Endothelial cell of umbilical vein (primary cell): ENCODE data around the gene SIRT2. TPM values are rescaled to one million over a fixed set of nuclear protein-coding genes. Genes with fewer than 3 reads are reported as not detected.

Experiments
- BruUV-seq: library from RNA; stranded (reverse); fragments of 400-500 nt; replicated peaks from 2 replicates; lab custom pipeline; 2021; lab: Mats Ljungman, UMichigan
- CTCF ChIA-PET: fragments of 300-600, 350-600 bp; sonication (Branson Sonifier 250); formaldehyde crosslinking; loops from one replicate; lab custom pipeline; 2021; ENCODE audit warnings: antibody characterized with exemption, inconsistent platforms; lab: Charles Lee
- POLR2A ChIA-PET: fragments of 300-600, 350-600 bp; sonication (Branson Sonifier 250); formaldehyde crosslinking; loops from one replicate; lab custom pipeline; 2021; ENCODE audit warnings: antibody characterized with exemption, inconsistent platforms; lab: Charles Lee
- DNase-seq: peaks from one replicate; pipeline ENCODE4 v3.0.0-alpha.2; 2011; ENCODE audit warnings: low read depth, low spot score
- FAIRE-seq: peaks from 2 replicates; lab custom pipeline; 2011; peaks lifted over from hg19 to GRCh38; lab: Jason Lieb, UNC
- H2AFZ ChIP-seq: 2 replicates; pipeline ENCODE4 v1.6.0; 2012; ENCODE audit warnings: low read depth, low read length, control low read depth, inconsistent platforms
- H3K27ac ChIP-seq: 2 replicates; pipeline ENCODE4 v1.5.1; 2011; ENCODE audit warnings: low read depth, mild to moderate bottlenecking, control low read depth, low read length, moderate library complexity; ENCODE audit not compliant: insufficient read depth
- H3K27me3 ChIP-seq, 2 experiments: 2 replicates each; pipeline versions ENCODE4 v1.6.0 to v1.6.1; 2011; ENCODE audit warnings: low read length in 2 of 2, mixed read lengths in 1 of 2; ENCODE audit not compliant: control insufficient read depth in 2 of 2, insufficient read depth in 2 of 2
- H3K36me3 ChIP-seq, 2 experiments: 2 replicates in 1 of 2; 3 replicates in 1 of 2; pipeline ENCODE4 v1.5.1; 2011; ENCODE audit warnings: low read length in 2 of 2, mild to moderate bottlenecking in 1 of 2, moderate library complexity in 1 of 2; ENCODE audit not compliant: control insufficient read depth in 2 of 2, insufficient read depth in 2 of 2; ENCODE audit errors: extremely low read depth in 1 of 2
- H3K4me1 ChIP-seq: 3 replicates; pipeline ENCODE4 v1.5.1; 2011; ENCODE audit warnings: mild to moderate bottlenecking, low read length; ENCODE audit not compliant: control insufficient read depth, insufficient read depth; ENCODE audit errors: extremely low read depth
- H3K4me2 ChIP-seq: 2 replicates; pipeline ENCODE4 v1.6.1; 2011; ENCODE audit warnings: low read length, control low read depth, mixed read lengths; ENCODE audit not compliant: insufficient read depth
- H3K4me3 ChIP-seq, 3 experiments: fragments of 200-600 bp in 1 of 3; sonication (generic), shearing (Covaris generic) in 1 of 3; replicated peaks in 1 of 3; 2 replicates each; pipeline ENCODE4 v1.5.1; 2011 to 2016; ENCODE audit warnings: control low read depth in 3 of 3, low read length in 3 of 3, mild to moderate bottlenecking in 2 of 3, inconsistent platforms in 1 of 3, low read depth in 1 of 3, moderate library complexity in 1 of 3; ENCODE audit not compliant: insufficient read depth in 1 of 3
- H3K79me2 ChIP-seq: 2 replicates; pipeline ENCODE4 v1.6.0; 2012; ENCODE audit warnings: low read length, inconsistent platforms; ENCODE audit not compliant: control insufficient read depth, insufficient read depth
- H3K9ac ChIP-seq: replicated peaks from 2 replicates; pipeline ENCODE3; 2011; ENCODE audit warnings: low read length, control low read depth; ENCODE audit not compliant: insufficient read depth; ENCODE audit errors: extremely low read depth
- H3K9me1 ChIP-seq: replicated peaks from 3 replicates; pipeline ENCODE4 v1.6.0; 2011; ENCODE audit warnings: mild to moderate bottlenecking, low read length; ENCODE audit not compliant: control insufficient read depth, insufficient read depth; ENCODE audit errors: extremely low read depth
- H3K9me3 ChIP-seq: replicated peaks from 2 replicates; pipeline ENCODE4 v1.5.1; 2012; ENCODE audit warnings: low read length, inconsistent platforms; ENCODE audit not compliant: control insufficient read depth, insufficient read depth
- H4K20me1 ChIP-seq: replicated peaks from 2 replicates; pipeline ENCODE3; 2011; ENCODE audit warnings: mild to moderate bottlenecking, low read length; ENCODE audit not compliant: control insufficient read depth, insufficient read depth; ENCODE audit errors: extremely low read depth
- MAX ChIP-seq: IDR thresholded peaks from 2 replicates; pipeline ENCODE4 v1.6.1; 2011; ENCODE audit not compliant: insufficient read depth, insufficient read length
- MYC ChIP-seq: IDR thresholded peaks from one replicate; pipeline ENCODE4 v1.6.1; 2011; ENCODE audit warnings: mild to moderate bottlenecking, low read depth, low read length
- POLR2AphosphoS5 ChIP-seq: IDR thresholded peaks from 2 replicates; pipeline ENCODE4 v1.6.1; 2012; ENCODE audit warnings: low read depth, mild to moderate bottlenecking, control low read depth, low read length, moderate library complexity; ENCODE audit not compliant: insufficient read depth
- dilution Hi-C: fragments of 300-500 bp; cut with MboI; formaldehyde crosslinking; loops from one replicate; pipeline ENCODE4 v1.15.0; 2019; ENCODE audit warnings: low sequenced_read_pairs; ENCODE audit not compliant: extremely low pct_ligation_motif_present
- intact Hi-C: fragments of 100-400 bp; cut with micrococcal nuclease; formaldehyde crosslinking; loops from one replicate; pipeline ENCODE4 v1.10.0; 2022
- polyA plus RNA-seq, 4 experiments: library from polyadenylated mRNA; depleted of rRNA in 3 of 4; stranded (reverse) in 3 of 4; unstranded in 1 of 4; fragments of >200 nt; gene quantifications; 2 replicates each; pipeline versions ENCODE4 v1.2.1 to v1.2.3, GENCODE V29; 2011 to 2012; ENCODE audit warnings: missing spikeins in 1 of 4
- total RNA-seq: library from RNA; stranded (reverse); gene quantifications from 2 replicates; pipeline ENCODE4 v1.2.3, GENCODE V29; 2021
- TF ChIP-seq, protein P1 (sequence below), 2 donors: IDR thresholded peaks; 1 replicate in 1 of 2; 2 replicates in 1 of 2; pipeline ENCODE4 v1.5.1; 2011; ENCODE audit warnings: low read length in 2 of 2, mild to moderate bottlenecking in 2 of 2, moderate library complexity in 2 of 2, control low read depth in 1 of 2, inconsistent platforms in 1 of 2, low read depth in 1 of 2; ENCODE audit not compliant: insufficient read depth in 1 of 2; ENCODE audit errors: extremely low read depth in 1 of 2

Gene SIRT2
- total and polyA plus RNA-seq, 2 donors (not counting 3 experiments of a cell fraction or from before 2014, with no cell fraction given), result 47.6 to 72.5 TPM

- H3K9me3 ChIP-seq, result no peaks in the 10 kb centered on the region
- H2AFZ ChIP-seq, result peak overlapping the region; percentile 96
- no peak overlapping the region for H3K9ac ChIP-seq
- H3K27me3 ChIP-seq, result no peaks in the 10 kb centered on the region
- no peaks in the 10 kb centered on the region for H4K20me1 ChIP-seq
- dilution Hi-C loops, result no loop called here
- H3K4me3 ChIP-seq, result peak overlapping the region; percentile 3 to 40 (median 33)
- H3K27ac ChIP-seq, result no peak overlapping the region
- ChIA-PET POLR2A (interaction anchor here (0.6 kb wide), 1 partner anchor 265 kb away, joined by 4 read pairs; no protein-coding TSS in a partner anchor), CTCF (interaction anchor here (0.7 to 3.8 kb wide), 11 partner anchors 9 to 100 kb away, joined by 3 to 14 read pairs (median 5); partner anchors contain the start of genes ECH1, MRPS12, NFKBIB and SARS2)
- no TSS peak for BruUV-seq
- DNase-seq, result peak; percentile 61
- FAIRE-seq, result peak; percentile 79
- no peaks in the 10 kb centered on the region for H3K36me3 ChIP-seq
- H3K79me2 ChIP-seq, result no peaks in the 10 kb centered on the region
- TF ChIP-seq, protein P1, sequence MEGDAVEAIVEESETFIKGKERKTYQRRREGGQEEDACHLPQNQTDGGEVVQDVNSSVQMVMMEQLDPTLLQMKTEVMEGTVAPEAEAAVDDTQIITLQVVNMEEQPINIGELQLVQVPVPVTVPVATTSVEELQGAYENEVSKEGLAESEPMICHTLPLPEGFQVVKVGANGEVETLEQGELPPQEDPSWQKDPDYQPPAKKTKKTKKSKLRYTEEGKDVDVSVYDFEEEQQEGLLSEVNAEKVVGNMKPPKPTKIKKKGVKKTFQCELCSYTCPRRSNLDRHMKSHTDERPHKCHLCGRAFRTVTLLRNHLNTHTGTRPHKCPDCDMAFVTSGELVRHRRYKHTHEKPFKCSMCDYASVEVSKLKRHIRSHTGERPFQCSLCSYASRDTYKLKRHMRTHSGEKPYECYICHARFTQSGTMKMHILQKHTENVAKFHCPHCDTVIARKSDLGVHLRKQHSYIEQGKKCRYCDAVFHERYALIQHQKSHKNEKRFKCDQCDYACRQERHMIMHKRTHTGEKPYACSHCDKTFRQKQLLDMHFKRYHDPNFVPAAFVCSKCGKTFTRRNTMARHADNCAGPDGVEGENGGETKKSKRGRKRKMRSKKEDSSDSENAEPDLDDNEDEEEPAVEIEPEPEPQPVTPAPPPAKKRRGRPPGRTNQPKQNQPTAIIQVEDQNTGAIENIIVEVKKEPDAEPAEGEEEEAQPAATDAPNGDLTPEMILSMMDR (IDR thresholded peaks at IDR 0.05; ENCODE audit: extremely low read depth in 1 of 2, insufficient read depth in 1 of 2, low read depth in 1 of 2, low read length in 2 of 2), result peak; percentile 75 to 84
- no peak for TF ChIP-seq MAX
- peak; percentile 36 for TF ChIP-seq MYC
- peak; percentile 48 for TF ChIP-seq POLR2AphosphoS5
- peaks cover 9% of the 10 kb centered on the region for H3K4me1 ChIP-seq
- H3K9me1 ChIP-seq, result no peaks in the 10 kb centered on the region
- intact Hi-C loops, result loop anchor here (1.0 kb wide), 2 partner anchors 20 to 39 kb away; partner anchors contain the start of gene ECH1
- H3K4me2 ChIP-seq, result peak overlapping the region; percentile 78
Measured at GRCh38 chr19:38869836-38870607, 29.4 kb downstream of the SIRT2 start.
